SH-SY5Y (cell line): Measurements from ENCODE around the gene UBE4A.

ENCODE experiments used
- GATA2 ChIP-seq: IDR thresholded peaks from 2 replicates; pipeline ENCODE4 v1.6.1; 2011; ENCODE audit warnings: mild to moderate bottlenecking, low read depth, low read length
- GATA3 ChIP-seq: IDR thresholded peaks from 2 replicates; pipeline ENCODE4 v1.6.1; 2011; ENCODE audit warnings: low read depth, mild to moderate bottlenecking, low read length, moderate library complexity

- TF ChIP-seq GATA2 (no peak), GATA3 (no peak)
These were observed 77.3 kb downstream of the UBE4A start for GRCh38 chr11:118436639-118437207.
